T-helper 2 cell treated with Interferon-gamma antibody and Interleukin-4, amounts not matched to agents 100 ng/mL and 5 ng/mL, for 36 hours (primary cell): ENCODE measurements around the gene ABAT. TPM values are rescaled to one million over a fixed set of nuclear protein-coding genes. Genes with fewer than 3 reads are reported as not detected.

Experiments used
- intact Hi-C: fragments of 100-400 bp; cut with micrococcal nuclease; formaldehyde crosslinking; loops from one replicate; pipeline ENCODE4 v1.15.1; 2023
- total RNA-seq: library from RNA; stranded (reverse); gene quantifications from 2 replicates; pipeline ENCODE4 v1.2.3, GENCODE V29; 2022

Gene ABAT
- total RNA-seq, 1 donor from 2014 or later = 9.4 TPM

DNA sequence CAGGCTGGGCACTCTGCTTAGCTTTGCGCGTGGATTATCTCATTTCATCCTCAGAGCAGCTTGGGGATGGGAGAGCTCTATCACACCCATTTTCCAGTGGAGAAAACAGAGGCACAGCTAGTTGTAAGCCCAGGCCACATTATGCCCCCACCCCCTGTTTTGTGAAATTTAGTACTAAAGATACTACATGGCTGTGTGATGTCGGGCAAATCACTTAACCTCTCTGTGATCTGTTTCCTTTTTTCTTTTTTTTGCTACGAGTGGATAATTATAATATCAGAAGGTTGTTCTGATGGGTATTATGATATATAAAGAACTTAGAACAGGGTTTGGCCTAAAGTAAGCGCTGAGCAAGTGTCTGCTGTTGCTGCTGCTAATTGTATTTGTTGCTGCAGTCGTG, 41.6 kb downstream of the ABAT start:
- intact Hi-C loops = no loop called here

DNA sequence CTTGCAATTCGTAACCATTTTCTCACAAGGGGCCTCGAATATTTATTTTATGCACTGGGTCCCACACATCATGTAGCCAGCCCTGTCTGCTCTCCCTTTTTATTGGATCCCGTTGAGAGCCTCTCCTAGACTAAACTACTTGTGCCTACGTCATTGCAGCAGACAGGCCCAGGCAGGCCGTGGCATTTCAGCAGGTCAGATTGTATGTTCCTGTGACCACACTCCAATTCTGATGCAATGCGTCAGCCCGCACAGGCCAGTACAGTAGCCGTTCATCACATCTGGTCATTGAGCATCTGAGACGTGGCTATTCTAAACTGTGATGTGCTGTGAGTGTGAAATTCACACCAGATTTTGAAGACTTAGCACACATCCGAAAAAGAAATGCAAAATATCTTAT, 42.2 kb downstream of the ABAT start:
- intact Hi-C loops = no loop called here

DNA sequence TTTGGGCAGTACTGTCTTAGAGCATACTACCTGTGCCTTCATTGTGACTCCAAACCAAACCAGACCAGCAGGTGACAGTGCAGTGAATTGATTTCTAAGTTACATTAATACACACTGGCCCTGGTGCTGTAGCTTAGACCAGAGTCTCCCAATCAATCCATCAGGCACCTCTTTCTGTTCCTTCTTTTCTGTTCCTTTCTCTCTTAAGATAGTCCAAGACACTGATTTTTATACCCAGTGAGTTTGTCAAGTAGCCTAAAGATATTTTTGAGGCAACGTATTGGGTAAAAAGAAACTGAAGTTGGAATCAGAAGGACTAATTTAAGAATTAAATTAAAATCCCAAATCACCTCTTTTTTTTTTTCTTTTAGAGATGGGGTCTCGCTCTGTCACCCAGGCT, 43.1 kb downstream of the ABAT start:
- intact Hi-C loops = no loop called here

DNA sequence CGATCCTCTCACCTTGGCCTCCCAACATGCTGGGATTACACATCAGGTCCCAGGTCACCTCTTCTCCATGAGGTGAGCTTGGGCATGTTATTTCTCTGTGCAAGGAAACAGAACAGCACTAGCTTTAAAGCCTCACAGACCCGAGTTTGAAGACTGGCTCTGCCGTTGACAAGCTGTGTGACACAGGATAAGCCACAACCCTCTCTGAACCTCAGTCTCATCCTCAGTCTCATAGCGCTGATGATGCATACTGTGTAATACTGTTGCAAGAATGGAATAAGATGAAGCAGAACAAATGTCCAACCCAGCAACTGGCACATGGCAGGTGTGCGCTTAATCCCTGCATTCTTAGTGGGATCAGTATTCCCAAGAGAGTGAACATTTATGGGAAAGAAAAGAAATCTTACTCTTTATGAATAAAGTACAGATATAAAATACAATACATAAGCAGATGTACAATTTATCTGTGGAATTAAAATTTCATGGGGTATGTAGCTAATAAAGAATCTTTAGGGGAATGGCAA, 43.5 kb downstream of the ABAT start:
- intact Hi-C loops = no loop called here

DNA sequence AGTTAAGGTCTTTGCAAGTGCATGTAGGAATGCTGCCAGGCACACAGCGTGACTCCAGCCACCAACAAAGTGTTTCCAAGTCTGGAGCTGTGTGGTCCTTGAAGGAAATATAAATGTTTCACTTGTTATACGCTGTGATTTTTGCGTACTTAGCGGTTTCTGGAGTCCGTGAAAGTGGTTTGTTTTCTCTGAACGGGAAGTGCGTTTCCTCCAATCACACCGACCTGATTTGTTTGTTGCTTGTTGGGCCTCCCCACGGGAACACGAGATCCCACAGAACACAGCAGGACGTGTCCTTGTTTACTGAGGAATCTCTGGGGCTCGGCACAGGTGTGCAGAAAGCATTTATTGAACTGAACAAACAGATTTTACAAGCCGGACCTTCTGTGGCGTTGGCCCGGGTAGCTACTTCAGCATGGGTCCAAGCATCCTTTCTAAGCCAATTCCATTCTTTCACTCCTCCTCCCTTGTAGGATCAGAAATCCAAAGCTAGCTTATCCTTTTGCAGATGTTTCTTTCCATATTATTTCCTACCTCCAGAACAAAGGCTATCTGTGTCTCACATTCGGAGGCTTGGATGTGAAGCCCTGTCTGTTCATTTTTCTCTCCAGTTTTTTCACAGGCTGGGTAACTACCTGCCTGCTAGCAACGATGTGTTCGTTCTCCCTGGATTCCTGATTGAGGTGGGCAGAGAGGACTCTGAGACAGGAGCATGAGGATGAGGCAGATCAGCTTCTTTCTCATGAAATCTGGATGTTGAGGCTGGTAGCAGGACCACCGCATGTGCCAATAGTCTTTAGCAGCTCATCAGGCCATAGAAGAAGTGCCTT, 44.6 kb downstream of the ABAT start:
- intact Hi-C loops = no loop called here

DNA sequence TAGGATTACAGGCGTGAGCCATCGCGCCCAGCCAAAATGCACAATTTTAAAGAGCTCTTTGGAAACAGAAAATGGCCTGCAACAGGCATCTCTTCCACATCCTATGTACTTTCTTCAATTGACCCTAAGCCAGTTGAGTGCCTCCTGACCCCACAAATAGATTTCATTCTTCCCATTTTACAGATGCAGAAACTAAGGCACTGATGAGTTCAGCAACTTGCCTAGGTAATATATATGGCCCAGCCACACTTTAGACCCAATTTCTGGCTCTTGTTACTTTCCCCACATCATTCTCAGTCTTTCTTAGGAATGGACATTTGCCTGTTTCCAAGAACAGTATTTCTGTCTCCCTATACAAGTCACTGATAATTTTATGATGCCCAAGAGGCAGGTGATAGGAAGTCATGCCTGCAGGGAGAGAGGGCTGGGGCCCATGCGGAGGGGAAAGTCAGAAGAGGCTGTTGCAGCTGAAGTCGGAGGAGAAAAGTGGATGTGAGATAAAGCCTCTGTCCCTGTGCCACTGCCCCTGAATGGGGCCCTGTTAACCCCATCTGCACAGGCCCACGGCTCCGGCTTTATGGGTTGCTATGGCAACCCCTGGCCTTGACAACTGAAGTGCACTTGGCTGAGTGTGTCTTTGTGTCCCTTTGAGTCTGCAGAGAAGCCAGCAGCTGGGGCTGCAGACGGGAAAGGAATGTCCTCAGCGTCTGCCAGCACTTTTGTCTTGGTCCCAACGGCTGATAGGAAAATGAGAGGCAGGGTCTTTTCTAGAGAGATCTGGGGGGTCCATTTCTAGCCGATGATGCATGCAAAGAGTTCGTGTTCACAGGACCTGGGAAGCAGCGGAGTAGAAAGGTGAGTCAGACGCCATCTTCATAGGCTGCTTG, 45.9 kb downstream of the ABAT start:
- intact Hi-C loops = no loop called here

DNA sequence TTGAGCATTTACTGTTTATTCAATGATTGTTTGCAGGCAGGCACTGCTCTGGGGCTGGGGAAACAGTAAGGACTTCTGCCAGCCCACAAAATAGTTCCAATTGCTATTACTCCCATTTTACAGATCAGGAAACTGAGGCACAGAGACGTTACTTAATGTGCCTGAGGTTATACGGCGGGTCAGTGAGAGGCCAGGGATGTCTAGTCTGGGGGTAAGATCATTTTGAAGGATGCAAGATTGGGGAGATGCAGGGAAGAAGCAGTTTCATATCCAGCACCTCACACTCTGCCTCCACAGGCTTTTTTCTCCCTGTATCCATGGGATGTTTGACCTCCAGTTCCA, 46.5 kb downstream of the ABAT start:
- intact Hi-C loops = no loop called here

DNA sequence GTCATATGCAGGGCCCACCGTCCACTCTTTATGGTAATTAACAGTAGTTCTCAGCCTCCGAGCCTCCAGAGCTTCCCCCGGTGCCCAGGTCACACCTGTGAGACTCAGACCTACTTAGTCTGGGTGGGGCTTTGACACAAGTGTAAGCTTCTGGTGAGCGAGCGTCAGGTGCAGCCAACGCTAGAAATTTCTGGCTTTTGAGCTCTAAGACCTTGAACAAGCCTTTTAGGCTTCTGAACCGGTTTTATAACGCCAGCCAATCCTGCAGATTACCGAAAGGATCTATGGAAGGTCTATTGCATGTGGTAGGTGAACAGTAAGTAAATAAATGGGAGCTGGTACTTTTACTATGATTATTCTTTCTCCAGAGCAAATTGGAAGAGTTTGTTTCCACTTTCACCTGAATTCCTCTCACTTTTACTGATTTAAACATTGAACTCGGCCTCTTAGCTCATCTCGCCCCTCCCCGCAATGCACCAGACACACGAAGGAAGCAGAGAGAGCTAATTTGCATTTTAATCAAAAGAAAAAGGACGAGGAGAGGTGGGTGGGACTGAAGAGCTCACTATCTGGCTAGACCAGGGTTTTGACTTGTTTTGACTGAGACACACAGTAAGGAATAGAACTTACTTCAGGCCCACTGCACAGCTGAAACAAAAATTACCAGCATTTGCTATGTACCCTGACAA, 47.1 kb downstream of the ABAT start:
- intact Hi-C loops = no loop called here

DNA sequence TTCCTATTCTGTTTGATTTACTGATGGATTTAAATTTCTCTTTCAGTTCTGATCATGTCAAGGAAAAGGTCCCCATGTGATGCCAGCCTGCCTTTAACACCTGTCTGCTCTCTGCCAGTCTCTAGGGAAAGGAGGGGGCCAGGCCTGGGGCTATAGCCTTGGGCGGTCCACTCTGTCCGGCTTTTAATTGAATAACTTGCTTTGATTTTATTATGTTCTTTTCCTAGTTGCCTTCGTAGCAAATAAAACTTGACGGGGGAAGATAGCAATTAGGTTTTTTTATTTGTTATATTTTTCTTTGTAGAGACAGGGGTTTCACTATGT, 47.6 kb downstream of the ABAT start:
- intact Hi-C loops = no loop called here

DNA sequence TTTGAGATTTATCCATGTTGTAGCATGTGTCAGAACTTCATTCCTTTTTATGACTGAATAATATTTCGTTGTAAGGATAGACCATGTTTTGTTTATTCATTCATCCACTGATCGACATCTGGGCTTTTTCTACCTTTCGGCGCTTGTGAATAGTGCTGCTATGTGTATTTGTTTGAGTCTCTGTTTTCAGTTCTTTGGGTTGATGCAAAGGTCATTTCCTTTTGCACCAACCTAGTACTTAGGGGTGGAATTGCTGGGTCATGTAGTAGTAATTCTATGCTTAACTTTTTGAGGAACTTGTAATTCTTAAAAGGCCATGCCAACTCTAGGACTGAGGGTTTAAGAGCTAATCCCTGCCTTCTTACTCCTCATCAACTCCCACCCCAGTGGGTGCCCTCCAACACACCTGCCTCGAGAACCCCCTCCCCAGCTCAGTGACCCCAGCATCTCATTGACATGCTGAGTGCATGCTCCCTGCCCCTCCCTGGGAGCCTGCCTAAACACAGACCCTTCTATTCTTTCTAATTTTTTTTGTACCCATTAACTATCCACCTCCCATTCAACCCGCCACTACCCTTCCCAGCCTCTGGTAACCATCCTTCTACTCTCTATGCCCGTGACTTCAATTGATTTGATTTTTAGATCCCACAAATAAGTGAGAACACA, 51.2 kb downstream of the ABAT start:
- intact Hi-C loops = no loop called here

DNA sequence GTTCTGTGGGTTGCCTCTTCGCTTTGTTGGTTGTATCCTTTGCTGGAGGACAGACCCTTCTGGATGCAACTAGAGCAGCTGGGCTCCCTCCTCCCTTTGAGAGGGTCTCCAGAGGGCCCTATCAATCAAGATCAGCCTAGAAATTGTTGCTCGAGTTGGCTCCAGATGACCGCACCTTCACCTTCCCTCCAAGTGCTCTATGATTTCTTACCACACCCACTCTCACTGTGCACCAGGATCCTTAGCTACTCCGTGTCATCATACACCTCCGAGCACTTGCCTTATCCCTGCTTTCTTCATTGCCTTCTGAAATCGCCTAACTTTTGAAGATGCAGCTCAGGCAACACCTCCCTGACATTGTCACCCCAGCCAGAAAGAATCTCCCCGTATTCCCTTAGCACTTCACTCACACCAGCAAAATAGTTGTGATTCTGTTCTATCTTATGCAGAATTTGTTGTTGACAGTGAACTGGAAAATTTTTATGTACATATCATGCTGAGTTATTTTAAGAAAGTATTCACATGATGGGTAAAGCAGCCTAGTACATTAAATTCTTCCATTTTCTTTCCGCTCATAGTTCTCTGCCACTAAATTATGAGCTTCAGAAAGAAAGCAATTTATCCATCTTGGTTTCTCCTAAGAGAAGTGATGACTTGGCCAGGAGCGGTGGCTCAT, 52.9 kb downstream of the ABAT start:
- intact Hi-C loops = no loop called here

DNA sequence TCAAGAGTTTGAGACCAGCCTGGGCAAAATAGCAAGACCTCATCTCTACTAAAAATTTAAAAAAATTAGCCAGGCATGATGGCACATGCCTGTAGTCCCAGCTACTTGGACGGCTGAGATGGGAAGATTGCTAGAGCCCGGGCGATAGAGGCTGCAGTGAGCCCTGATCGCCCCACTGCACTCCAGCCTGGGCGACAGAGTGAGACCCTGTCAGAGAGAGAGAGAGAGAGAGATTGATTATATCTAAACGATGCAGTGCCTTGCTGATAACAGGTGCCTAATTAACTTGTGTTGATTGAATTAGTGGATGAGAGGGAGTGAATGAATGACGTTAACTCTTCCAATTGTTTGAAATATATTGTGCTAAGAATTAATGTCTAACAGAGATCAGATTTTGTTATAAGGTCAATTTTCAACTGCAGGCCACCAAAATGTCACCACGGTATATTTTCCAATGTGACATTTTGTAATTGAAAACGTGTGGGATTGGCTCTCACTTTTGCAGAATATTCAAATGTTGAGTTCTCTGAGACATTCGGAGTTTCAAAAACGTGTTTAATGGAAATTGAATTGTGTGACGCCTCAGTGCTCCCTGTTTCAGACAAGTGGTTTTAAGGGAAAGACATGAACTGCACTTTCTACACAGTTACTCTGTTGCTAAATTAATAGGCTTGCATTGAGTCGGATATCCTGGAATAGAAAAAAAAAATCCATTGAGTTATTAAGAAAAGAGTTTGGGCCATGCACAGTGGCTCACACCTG, 53.6 kb downstream of the ABAT start:
- intact Hi-C loops = no loop called here

DNA sequence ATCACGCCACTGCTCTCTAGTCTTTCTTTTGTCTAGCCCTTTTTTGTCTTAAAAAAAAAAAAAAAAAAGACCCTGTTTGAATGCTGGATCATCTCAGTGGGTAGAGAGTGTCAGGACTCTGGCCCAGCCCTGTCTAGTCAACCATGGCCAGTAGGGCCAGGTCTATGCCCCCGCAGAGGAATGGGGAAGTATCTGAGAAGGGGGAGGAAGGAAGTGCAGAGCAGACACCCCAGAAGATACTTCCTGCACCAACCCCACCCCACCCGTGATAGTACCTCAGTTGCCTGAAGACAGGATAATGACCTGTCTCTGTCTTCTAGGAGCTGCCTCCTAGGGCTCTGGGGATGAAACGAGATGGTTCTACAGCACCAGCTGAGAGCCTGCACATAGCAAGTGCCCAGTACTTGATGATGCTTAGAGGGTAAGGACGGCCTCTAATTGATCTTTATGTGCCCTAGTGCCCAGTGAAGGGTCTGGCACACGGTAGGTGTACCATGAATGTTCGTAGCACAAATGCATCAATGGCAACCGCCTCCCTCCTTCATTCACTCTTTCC, 55.4 kb downstream of the ABAT start:
- intact Hi-C loops = no loop called here

DNA sequence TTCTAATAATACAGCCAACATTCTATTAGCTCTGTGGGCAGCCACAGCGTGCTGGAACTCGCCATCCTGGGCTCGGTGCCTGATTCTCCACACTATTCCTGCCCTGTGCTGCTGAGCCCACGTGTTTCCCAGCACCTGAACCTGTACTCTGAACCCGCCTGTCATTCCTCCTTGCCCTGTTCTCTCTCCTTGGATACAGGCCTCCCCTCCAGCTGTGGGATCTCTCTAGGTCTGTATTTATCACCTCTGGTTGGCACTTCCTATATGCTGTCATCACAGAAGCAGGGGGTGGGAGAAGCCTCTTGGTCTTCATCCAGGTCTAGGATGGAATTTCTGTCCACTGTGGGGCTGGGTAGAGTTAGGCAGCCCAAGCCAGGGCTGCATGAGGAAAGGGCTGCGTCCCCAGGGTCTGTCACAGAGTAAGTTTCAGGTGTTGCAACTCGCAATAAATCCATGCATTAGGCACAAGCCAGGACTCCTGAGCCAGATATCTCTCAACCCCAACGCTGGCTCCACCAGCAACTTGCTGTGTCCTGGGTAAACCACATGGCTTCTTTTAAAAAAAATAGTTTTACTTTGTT, 56.0 kb downstream of the ABAT start:
- intact Hi-C loops = no loop called here

DNA sequence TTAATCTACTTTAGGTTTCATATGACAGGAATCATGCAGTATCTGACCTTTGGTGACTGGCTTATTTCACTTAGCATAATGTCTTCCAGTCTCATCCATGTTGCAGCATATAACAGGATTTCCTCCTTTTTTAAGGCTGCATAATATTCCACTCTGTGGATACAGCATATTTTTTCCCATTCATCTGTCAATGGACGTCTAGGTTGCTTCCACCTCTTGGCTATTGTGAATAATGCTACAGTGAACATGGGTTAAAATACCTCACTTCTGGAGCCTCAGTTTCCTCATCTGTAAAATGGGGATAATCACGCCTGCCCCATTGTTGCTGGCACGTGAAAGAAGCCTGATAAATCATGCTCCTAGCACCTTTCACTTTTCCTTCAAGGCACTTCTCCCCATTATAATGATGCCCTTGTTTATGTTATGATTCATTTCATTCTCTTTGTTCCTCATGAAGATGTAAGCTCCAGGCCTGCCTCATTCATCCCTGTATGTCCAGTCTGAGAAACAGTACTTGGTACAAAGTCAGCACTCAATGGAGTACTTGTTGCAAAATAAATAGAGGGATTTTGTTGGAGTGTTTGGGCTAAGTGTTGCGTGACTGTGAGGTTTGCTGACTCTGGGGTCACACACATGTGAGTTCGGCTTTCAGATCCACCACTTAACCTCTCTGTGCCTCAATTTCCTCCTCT, 59.6 kb downstream of the ABAT start:
- intact Hi-C loops = no loop called here

DNA sequence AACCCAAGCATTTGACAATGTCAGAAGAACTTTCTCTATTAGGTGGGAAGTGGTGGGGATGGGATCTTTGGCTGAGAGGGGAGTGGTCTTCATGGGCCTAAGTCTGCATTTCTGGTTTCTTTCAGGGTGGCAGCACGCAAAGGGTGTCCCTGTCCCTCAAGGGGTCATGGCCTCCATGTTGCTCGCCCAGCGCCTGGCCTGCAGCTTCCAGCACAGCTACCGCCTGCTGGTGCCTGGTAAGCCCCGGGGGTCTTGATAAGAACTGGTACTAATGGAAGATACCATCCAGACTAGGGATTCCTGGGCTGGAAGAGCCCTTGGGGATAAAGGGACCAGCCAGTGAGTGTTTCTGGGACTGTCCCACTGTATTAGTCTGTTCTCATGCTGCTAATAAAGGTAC, 61.2 kb downstream of the ABAT start:
- intact Hi-C loops = no loop called here

DNA sequence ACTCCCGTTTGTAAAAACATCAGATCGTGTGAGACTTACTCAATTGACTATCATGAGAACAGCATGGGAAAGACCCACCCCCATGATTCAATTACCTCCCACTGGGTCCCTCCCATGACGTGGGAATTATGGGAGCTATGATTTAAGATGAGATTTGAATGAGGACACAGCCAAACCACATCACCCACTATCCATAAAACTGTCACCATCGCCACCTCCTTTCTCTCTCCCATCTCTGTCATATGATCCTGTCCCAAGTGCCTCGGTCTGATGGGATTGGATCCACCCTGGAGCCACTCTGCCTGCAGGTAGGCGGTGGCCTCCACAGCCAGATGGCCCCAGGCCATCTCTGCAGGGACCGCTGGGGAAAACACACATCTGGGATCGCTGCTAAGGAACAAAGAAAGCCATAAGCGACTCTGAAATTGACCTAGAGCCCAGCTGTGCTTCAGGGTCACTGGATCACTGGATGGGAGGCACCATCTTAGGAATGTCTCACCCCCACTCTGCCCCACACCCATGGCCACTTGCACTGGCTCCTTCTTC, 61.8 kb downstream of the ABAT start:
- intact Hi-C loops = no loop called here

DNA sequence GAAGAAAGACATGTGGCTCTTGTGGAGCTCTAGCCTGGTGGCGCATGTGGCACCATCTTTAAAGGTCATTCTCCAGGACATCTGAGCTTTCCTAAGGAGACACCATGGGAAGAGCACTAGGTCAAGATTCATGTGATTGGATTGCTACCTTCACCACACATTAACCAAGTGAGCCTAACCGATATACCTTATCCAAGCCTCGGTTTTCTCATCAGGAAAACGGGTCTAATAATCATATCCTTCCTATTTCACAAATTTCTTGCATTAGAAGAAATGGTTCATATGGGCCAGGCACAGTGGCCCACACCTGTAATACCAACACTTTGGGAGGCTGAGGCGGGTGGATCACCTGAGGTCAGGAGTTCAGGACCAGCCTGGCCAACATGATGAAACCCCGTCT, 64.7 kb downstream of the ABAT start:
- intact Hi-C loops = no loop called here
